Activated CD8-positive, alpha-beta memory T cell treated with anti-CD3 and anti-CD28 coated beads, Interleukin-2, amount 50 U/mL, for 48 hours (primary cell): Measurements from ENCODE around the gene AWAT2.
"Not testable (repeated sequence)": the region's sequence is repeated elsewhere in the genome, so short reads cannot be mapped to it uniquely, and the experiment has no call there.

Experiments
- DNase-seq: peaks from one replicate; pipeline ENCODE4 v3.0.0-alpha.2; 2020

Gene AWAT2

GRCh38 chrX:70039758-70040157, 10.0 kb downstream of the AWAT2 start:
- DNase-seq = no peak

GRCh38 chrX:70038951-70039350, 10.8 kb downstream of the AWAT2 start:
- no peak for DNase-seq

- no peak for DNase-seq
Observed at GRCh38 chrX:70038515-70038914, 11.2 kb downstream of the AWAT2 start.

GRCh38 chrX:70034646-70035045, 15.1 kb downstream of the AWAT2 start:
- DNase-seq = no peak

GRCh38 chrX:70033348-70034051, 16.2 kb downstream of the AWAT2 start:
- peak; percentile 51 for DNase-seq

GRCh38 chrX:70032792-70033191, 16.9 kb downstream of the AWAT2 start:
- no peak for DNase-seq

GRCh38 chrX:70030301-70030767, 19.4 kb downstream of the AWAT2 start:
- DNase-seq = peak; percentile 58

- DNase-seq = no peak
Observed at GRCh38 chrX:70029863-70030262, 19.9 kb downstream of the AWAT2 start.

- no peak for DNase-seq
Observed at GRCh38 chrX:70026851-70027200, 22.9 kb downstream of the AWAT2 start.

- DNase-seq = no peak
Observed at GRCh38 chrX:70026112-70026850, 23.5 kb downstream of the AWAT2 start.

GRCh38 chrX:70025464-70025863, 24.3 kb downstream of the AWAT2 start:
- DNase-seq = no peak

- no peak for DNase-seq
Observed at GRCh38 chrX:70022616-70023015, 27.1 kb downstream of the AWAT2 start.

GRCh38 chrX:70016513-70016912, 33.2 kb downstream of the AWAT2 start:
- no peak for DNase-seq

- DNase-seq = no peak
Observed at GRCh38 chrX:70013466-70014381, 36.0 kb downstream of the AWAT2 start.

GRCh38 chrX:70012756-70013155, 37.0 kb downstream of the AWAT2 start:
- DNase-seq = no peak

GRCh38 chrX:70009970-70010369, 39.8 kb downstream of the AWAT2 start:
- DNase-seq = no peak

GRCh38 chrX:70009049-70009448, 40.7 kb downstream of the AWAT2 start:
- no peak for DNase-seq

- no peak for DNase-seq
Observed at GRCh38 chrX:70007946-70008345, 41.8 kb downstream of the AWAT2 start.

- DNase-seq = no peak
Observed at GRCh38 chrX:70001708-70002341, 47.9 kb downstream of the AWAT2 start.

GRCh38 chrX:70001269-70001668, 48.5 kb downstream of the AWAT2 start:
- DNase-seq = no peak

- not testable (repeated sequence) for DNase-seq
Observed at GRCh38 chrX:69998299-69998698, 51.4 kb downstream of the AWAT2 start.

GRCh38 chrX:69996113-69996468, 53.6 kb downstream of the AWAT2 start:
- DNase-seq = no peak
